ENCODE data around the gene SNRNP35. TPM values are rescaled to one million over a fixed set of nuclear protein-coding genes. Genes with fewer than 3 reads are reported as not detected.
"Not testable (repeated sequence)": the region's sequence is repeated elsewhere in the genome, so short reads cannot be mapped to it uniquely, and the experiment has no call there.

SNRNP35 gene, protein sequence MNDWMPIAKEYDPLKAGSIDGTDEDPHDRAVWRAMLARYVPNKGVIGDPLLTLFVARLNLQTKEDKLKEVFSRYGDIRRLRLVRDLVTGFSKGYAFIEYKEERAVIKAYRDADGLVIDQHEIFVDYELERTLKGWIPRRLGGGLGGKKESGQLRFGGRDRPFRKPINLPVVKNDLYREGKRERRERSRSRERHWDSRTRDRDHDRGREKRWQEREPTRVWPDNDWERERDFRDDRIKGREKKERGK
- 7.8 and 17.8 TPM in 2 replicates for total RNA-seq (2014; rRNA removed; shearing (Covaris generic))

DNA sequence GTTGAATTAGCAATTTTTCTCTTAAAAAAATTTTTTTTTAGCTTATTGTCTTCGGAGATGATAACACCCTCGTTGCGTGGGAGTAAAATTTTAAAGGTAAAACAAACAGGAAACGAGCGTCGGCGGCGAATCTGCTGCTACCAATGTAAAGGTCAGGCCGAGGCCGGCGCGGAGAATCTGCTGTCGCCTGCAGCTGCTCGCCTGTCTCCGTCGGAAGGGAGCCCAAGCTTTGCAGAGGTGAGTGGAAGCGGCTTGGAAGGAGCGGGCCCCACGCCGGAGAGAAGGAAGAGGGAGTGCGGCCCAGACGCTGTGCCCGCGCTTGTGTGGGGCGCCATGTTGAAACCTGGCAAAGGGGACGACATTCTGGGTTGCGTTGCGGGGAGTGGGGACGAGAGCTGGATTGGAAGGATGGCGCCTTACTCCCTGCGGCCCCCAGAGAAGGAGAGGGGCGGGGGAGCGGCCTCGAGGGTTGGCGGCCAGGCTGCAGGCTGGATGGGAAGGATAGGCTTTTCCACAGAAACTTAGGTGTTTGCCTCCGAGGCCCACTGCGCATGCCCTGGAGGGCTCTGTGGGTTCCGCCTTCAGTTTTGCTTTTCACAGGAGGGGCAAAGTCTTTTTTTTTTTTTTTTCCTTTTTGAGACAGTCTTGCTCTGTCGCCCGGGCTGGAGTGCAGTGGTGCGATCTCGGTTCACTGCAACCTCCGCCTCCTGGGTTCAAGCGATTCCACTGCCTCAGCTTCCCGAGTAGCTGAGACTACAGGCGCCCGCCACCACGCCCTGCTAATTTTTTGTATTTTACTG lies at the start of gene SNRNP35:
Gene SNRNP35, plus strand, starts transcription at position 160 of the 800 bp plus-strand sequence. CDS start 7,402 bp downstream, outside the sequence.
- Histone ChIP-seq H3K4me3 (peak within 1 kb of the TSS; percentile 75), H3K27me3 (replicated peaks) (no peaks in the 10 kb centered on the region), H3K4me1 (replicated peaks) (no peaks in the 10 kb centered on the region), H3K36me3 (peaks cover 14% of the 10 kb centered on the region), H3K27ac (peak within 1 kb of the TSS; percentile 96), H3K9me3 (replicated peaks) (no peaks in the 10 kb centered on the region)
- peak; percentile 85 to 93 for DNase-seq (ENCODE audit: low read depth in 1 of 2, low spot score in 2 of 2)

DNA sequence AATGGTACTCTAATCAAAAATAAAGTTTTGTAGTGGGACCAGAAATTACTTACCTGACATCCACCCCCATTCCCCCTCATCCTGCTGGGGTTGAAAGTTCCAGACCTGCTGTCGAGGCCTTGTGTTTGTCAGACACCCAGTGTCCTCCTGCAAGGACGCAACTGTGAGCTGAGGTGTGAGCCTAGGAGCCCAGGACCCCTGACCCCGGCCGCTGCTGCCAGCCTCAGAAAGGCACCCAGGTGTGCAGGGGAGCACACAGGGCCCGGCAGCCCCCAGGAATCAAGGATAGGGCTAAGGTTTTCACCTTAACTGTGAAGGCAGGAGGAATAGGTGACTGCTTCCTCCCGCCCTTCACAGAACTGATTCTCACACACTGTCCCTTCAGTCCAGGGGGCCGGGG lies 49.3 kb upstream of the SNRNP35 start:
- not testable (repeated sequence) for H3K9me3 ChIP-seq (replicated peaks); H3K27me3 ChIP-seq (replicated peaks); H3K4me3 ChIP-seq; H3K4me1 ChIP-seq (replicated peaks); DNase-seq (ENCODE audit: low read depth in 1 of 2, low spot score in 2 of 2); H3K27ac ChIP-seq
- H3K36me3 ChIP-seq: peaks cover 39% of the 10 kb centered on the region

DNA sequence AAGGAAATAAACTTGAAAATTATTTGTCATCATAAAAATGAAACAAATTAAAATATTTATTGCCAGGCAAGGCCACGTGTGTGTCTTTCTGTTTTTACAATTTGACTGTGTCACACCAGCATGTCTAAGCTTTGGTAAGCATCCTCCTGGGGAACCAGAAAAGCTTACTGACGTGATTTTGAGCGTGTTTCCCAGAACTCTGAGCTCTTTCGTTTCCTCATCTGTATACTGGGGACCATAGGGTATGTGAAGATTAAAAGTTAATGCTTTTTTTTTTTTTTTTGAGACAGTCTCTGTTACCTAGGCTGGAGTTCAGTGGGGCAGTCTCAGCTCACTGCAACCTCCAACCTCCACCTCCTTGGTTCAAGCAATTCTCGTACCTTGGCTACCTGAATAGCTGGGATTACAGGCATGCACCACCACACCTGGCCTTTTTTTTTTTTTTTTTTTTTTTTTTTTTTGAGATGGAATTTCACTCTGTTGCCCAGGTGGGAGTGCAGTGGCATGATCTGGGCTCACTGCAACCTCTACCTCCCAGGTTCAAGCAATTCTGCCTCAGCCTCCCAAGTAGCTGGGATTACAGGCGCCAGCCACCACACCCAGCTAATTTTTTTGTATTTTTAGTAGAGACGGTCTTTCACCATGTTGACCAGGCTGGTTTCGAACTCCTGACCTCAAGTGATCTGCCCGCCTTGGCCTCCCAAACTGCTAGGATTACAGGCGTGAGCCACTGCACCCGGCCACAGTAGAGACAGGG lies 48.5 kb upstream of the SNRNP35 start:
- DNase-seq (ENCODE audit: low read depth in 1 of 2, low spot score in 2 of 2); H3K27me3 ChIP-seq (replicated peaks); H3K27ac ChIP-seq; H3K4me3 ChIP-seq; H3K9me3 ChIP-seq (replicated peaks); H3K4me1 ChIP-seq (replicated peaks): not testable (repeated sequence)
- H3K36me3 ChIP-seq: peaks cover 31% of the 10 kb centered on the region

DNA sequence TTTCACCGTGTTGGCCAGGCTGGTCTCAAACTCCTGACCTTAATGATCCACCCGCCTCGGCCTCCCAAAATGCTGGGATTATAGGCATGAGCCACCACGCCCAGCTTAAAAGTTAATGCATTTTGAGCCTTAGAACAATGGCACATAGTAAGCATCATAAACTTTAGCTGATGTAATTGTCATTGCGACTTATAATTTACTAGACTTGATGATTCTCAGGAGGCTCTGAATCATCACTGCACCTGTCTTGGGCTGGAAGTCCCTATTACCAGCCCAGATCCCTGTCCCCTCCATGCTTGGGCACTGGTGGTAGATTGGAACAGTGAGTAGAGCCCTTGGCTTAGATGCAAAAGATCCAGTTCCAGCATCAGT lies 47.9 kb upstream of the SNRNP35 start:
- DNase-seq (ENCODE audit: low read depth in 1 of 2, low spot score in 2 of 2): no peak

DNA sequence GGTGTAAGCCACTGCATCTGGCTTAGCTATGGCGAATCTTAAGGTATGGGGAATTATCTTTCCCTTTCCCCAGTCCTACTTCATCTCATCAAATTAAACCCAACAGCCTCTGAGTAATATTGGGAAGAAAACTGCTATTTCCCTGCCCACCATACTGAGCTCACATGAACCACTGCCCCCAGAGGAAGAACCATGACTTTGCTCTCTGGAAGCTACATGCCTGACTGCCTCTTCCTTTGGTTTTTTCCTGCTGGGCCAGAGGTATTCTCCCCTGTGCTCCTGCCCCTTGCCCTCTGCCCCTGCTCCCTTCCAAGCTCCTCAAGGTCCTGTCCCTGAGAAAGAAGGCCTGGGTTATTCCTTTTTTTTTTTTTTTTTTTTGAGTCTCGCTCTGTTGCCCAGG lies 36.6 kb upstream of the SNRNP35 start:
- no peak overlapping the region for H3K27ac ChIP-seq
- no peaks in the 10 kb centered on the region for H3K4me1 ChIP-seq (replicated peaks)
- no peak for DNase-seq (ENCODE audit: low read depth in 1 of 2, low spot score in 2 of 2)
- no peaks in the 10 kb centered on the region for H3K27me3 ChIP-seq (replicated peaks)
- H3K36me3 ChIP-seq: no peaks in the 10 kb centered on the region
- H3K9me3 ChIP-seq (replicated peaks): no peaks in the 10 kb centered on the region
- H3K4me3 ChIP-seq: no peak overlapping the region

More for the DNA sequence above, 47.9 kb upstream of the SNRNP35 start:
- no peaks in the 10 kb centered on the region for H3K9me3 ChIP-seq (replicated peaks)
- H3K4me1 ChIP-seq (replicated peaks): no peaks in the 10 kb centered on the region
- H3K4me3 ChIP-seq: no peak overlapping the region
- no peak overlapping the region for H3K27ac ChIP-seq
- no peaks in the 10 kb centered on the region for H3K27me3 ChIP-seq (replicated peaks)
- peaks cover 25% of the 10 kb centered on the region for H3K36me3 ChIP-seq

DNA sequence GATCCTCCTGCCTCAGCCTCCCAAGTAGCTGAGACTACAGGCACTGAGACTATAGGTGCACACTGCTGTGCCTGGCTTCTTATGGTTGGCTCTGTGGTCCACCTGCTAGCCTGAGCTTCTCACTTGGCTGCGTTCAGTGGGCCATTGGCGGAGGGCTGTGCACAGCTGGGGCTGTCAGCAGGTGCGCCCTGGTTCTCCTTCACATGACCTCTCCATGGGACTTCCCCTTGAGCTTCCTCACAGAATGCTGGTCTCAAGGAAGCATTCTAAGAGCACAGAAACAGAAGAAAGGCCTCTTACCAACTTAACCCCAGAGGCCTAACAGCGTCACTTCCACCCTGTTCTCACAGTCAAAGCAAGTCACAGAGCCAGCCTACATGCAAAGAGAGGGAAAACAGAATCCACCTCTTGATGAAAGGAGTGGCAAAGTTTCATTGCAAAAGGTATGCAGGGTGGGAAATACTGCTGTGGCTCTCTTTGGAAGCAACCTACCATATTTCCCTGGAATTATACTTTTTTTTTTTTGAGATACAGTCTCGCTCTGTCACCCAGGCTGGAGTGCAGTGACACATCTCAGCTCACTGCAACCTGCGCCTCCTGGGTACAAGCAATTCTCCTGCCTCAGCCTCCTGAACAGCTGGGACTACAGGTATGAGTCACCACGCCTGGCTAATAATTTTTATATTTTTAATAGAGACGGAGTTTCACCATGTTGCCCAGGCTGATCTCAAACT lies 30.7 kb upstream of the SNRNP35 start:
- Histone ChIP-seq H3K9me3 (replicated peaks) (no peaks in the 10 kb centered on the region), H3K27ac (no peak overlapping the region), H3K27me3 (replicated peaks) (no peaks in the 10 kb centered on the region), H3K36me3 (no peaks in the 10 kb centered on the region), H3K4me3 (no peak overlapping the region), H3K4me1 (replicated peaks) (no peaks in the 10 kb centered on the region)
- no peak for DNase-seq (ENCODE audit: low read depth in 1 of 2, low spot score in 2 of 2)

DNA sequence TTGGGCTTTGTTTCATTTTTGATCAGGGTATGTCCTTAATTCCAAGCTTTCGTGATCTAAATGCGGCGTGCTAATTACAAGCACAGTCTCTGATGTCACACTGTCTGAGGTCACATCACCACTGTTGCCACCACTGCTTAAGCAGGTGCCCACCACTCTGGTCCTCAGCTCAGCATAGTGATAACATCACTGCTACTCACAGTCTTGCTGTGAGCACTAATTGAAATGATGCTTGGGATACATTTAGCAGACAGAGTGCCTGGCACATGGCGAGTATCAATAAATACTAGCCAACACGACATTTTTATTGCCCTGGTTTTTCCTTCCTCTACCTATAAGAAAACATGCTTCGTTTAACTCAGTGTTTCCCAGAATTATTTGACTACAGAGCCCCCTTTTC lies 29.3 kb upstream of the SNRNP35 start:
- Histone ChIP-seq H3K9me3 (replicated peaks) (no peaks in the 10 kb centered on the region), H3K4me1 (replicated peaks) (no peaks in the 10 kb centered on the region), H3K27me3 (replicated peaks) (no peaks in the 10 kb centered on the region), H3K27ac (no peak overlapping the region), H3K36me3 (no peaks in the 10 kb centered on the region), H3K4me3 (no peak overlapping the region)
- DNase-seq (ENCODE audit: low read depth in 1 of 2, low spot score in 2 of 2): no peak

DNA sequence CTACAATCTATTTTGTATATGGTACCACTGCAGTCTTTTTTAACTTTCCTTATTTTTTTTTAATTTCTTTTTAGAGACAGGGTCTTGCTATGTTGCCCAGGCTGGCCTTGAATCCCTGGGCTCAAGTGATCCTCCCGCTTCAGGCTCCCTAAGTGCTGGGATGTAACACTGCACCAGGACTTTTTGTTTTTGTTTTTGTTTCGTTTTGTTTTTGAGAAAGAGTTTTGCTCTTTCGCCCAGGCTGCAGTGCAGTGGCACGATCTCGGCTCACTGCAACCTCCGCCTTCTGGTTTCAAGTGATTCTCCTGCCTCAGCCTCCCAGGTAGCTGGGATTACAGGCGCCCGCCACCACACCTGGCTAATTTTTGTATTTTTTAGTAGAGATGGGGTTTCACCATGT lies 28.8 kb upstream of the SNRNP35 start:
- H3K36me3 ChIP-seq; H3K4me1 ChIP-seq (replicated peaks); H3K9me3 ChIP-seq (replicated peaks); DNase-seq (ENCODE audit: low read depth in 1 of 2, low spot score in 2 of 2); H3K27me3 ChIP-seq (replicated peaks); H3K4me3 ChIP-seq; H3K27ac ChIP-seq: not testable (repeated sequence)

DNA sequence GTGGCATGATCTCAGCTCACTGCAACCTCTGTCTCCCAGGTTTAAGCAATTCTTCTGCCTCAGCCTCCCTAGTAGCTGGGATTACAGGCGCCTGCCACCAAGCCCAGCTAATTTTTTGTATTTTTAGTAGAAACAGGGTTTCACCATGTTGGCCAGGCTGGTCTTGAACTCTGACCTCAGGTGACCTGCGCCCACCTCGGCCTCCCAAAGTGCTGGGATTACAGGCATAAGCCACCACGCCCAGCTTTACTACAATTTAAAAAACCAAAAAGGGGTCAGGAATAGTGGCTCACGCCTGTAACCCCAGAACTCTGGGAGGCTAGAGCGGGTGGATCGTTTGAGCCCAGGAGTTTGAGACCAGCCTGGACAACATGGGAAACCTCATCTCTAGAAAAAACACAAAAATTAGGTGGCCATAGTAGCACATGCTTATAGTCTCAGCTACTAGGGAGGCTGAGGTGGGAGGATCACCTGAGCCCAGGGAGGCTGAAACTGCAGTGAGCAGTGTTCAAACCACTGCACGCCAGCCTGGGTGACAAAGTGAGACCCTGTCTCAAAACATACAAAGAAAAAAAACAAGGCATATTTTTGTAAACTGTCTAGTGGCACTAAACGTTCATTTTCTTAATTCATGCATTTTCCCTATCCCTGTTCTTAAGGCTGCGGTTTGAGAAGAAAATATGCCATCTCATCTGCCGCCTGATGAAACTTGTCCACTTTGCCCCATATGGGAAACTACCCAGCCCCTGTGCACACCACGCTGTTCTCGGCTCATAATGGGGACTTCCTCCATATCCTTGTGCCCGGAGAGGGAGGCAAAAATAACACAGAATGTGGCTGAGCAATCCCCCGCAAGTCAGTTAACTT lies 25.8 kb upstream of the SNRNP35 start:
- not testable (repeated sequence) for H3K9me3 ChIP-seq (replicated peaks); H3K4me3 ChIP-seq; DNase-seq (ENCODE audit: low read depth in 1 of 2, low spot score in 2 of 2); H3K36me3 ChIP-seq; H3K27ac ChIP-seq; H3K27me3 ChIP-seq (replicated peaks); H3K4me1 ChIP-seq (replicated peaks)

DNA sequence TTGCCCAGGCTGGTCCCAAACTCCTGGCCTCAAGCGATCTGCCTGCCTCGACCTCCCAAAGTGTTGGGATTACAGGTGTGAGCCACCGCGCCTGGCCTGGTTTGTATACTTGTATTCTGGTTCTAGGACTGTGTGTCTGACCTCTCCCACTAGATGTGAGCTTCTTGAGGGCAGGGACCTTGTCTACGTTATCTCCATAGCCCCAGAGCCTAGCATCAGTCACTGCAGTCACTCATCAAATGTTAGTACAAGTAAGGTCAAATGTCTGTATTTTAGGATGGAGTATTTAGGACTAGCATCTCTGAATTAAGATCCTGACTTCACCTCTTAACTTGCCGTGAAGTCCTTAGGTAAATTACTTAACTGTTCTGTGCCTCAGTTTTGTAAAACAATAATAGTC lies 24.3 kb upstream of the SNRNP35 start:
- no peak for DNase-seq (ENCODE audit: low read depth in 1 of 2, low spot score in 2 of 2)
- Histone ChIP-seq H3K9me3 (replicated peaks) (no peaks in the 10 kb centered on the region), H3K27me3 (replicated peaks) (no peaks in the 10 kb centered on the region), H3K4me1 (replicated peaks) (peaks cover 4% of the 10 kb centered on the region), H3K4me3 (no peak overlapping the region), H3K36me3 (0 out of 2 replicates have a peak, but pooled peaks cover 3% of the 10 kb centered on the region), H3K27ac (no peak overlapping the region)

DNA sequence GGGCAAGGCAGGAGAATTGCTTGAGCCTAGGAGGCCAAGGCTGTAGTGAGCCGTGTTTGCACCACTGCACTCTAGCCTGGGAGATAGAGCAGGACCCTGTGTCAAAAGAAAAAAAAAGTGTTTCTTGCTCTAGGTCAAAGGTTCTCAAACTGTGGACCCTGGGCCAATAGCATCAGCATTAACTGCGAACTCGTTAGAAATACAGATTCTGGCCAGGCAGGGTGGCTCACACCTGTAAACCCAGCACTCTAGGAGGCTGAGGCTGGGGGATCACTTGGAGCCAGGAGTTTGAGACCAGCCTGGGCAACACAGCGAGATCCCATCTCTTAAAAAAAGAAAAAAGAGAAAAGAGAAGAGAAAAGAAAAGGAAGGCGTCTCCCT lies 22.3 kb upstream of the SNRNP35 start:
- Histone ChIP-seq H3K4me3 (peak overlapping the region; percentile 63), H3K27ac (no peak overlapping the region), H3K9me3 (replicated peaks) (no peaks in the 10 kb centered on the region), H3K36me3 (0 out of 2 replicates have a peak, but pooled peaks cover 3% of the 10 kb centered on the region), H3K27me3 (replicated peaks) (no peaks in the 10 kb centered on the region), H3K4me1 (replicated peaks) (peaks cover 4% of the 10 kb centered on the region)
- DNase-seq (ENCODE audit: low read depth in 1 of 2, low spot score in 2 of 2): no peak

DNA sequence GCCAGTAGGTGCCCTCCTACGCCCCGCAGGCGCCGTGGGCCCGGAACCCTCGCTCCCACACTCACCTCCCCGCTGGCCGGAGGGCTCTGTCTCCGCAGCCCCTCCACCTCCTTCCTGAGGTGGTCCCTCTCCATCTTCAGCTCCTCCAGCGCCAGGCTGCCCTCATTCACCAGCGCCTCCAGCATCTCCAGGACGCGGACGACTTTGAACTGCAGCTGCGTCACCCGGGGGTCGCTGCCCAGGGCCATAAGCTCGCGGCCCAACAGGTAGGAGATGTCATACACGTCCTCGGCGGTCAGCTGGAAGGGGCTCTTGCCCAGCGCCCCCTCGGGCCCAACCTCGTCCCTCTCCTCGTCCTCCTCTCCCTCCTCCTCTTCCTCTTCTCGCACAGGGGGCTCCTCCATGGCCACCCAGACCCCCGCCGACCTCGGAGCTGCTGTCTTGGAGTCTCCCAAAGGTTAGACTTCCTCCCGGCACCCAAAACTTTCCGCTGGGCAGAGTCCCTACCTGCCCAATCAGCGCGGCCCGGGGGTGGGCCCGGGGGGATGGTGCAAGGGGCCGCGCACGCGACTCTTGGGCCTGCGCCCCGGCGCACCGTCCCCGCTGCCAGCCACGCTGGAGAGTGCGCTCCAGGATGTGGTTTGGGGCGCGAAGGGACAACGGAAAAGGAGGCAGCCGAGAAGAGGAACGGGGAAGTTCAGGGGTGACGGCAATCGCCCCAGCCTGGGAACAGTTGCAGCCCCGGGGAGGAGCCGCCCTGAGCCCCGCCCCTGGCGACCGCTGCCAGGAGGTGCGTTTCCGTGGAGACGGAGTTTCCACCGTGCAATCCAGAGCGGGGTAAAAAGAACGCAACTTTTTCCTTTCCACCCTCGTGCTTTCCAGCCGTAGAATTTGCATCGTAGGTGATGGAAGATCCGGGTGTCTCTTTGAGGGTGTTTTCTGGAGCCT lies 21.6 kb upstream of the SNRNP35 start, which contains the start of gene RILPL2:
Gene RILPL2, minus strand, starts transcription at position 668 of the 948 bp plus-strand sequence. Its CDS starts 264 bp downstream, at position 404.
- Histone ChIP-seq H3K27ac (no peak within 1 kb of the TSS), H3K9me3 (replicated peaks) (no peaks in the 10 kb centered on the region), H3K36me3 (0 out of 2 replicates have a peak, but pooled peaks cover 3% of the 10 kb centered on the region), H3K4me1 (replicated peaks) (peaks cover 4% of the 10 kb centered on the region), H3K4me3 (peak within 1 kb of the TSS; percentile 63), H3K27me3 (replicated peaks) (no peaks in the 10 kb centered on the region)
- peak; percentile 62 to 72 for DNase-seq (ENCODE audit: low read depth in 1 of 2, low spot score in 2 of 2)

Data from SJSA1 (cell line).